Bronchial smooth muscle cell (primary cell): Measurements from ENCODE around the gene C2orf80. TPM values are rescaled to one million over a fixed set of nuclear protein-coding genes. Genes with fewer than 3 reads are reported as not detected.

Source experiments
- total RNA-seq: library from RNA; depleted of rRNA; stranded (reverse); fragments of >200 nt; gene quantifications from 2 replicates; pipeline ENCODE4 v1.2.1, GENCODE V29; 2014

C2orf80 gene
- total RNA-seq, result not detected in 2 replicates

DNA sequence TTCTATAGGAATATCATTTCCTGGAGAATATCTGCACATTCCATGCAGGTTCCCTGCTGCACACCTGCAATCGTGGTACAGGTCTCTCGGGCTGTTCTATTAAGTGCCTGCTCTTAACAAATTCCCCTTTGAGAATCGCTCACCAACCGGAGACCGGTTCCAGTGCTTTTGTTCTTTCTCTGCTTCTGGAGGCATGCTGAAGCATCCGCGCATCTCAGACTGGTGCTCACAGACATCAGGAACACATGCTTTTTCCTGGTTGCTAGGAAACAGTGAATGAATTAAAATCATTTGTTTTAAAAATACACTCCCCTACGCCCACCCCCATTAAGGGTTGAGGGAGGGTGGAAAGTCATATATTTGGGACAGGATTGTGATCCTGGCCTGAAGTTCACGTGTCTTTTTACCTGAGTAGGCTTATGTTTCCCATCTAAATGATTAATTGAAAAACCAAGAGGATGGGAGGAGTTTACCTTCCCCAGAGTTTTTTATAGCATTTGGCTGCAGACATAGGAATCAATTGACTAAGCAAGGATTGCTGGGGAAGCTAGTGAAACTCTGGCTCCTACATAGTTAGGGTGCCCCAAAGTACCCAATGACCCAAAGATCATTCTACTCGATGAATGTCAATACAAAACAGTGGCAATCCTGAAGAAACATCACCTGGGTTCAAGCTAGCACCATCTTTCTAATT lies at the start of gene C2orf80:
Gene C2orf80 (minus strand): TSS at position 221 of the 694 bp plus-strand sequence. CDS start 3,044 bp downstream, outside the sequence.

DNA sequence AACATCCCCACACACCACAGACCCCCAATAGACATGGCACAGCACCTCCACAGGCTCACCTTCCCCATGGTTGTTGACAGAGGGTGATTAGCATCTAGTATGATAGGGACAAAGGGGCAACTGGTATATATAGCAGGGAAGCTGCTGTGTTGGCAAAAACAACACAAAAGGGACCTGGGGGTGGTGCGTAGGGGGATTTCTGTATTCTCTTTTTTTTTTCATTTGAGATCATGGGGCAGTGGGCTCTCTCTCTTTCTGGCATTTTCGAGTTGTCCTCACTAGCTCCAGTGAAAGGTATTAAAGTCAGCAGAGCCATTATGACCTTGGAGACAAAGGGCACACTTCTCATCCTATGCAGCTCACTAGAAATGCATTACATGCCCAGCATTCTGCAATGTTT lies 26.3 kb downstream of the C2orf80 start, which contains the start of gene CRYGA:
Gene CRYGA (minus strand): TSS at position 101 of the 400 bp plus-strand sequence. CDS start 33 bp downstream, at position 68.

DNA sequence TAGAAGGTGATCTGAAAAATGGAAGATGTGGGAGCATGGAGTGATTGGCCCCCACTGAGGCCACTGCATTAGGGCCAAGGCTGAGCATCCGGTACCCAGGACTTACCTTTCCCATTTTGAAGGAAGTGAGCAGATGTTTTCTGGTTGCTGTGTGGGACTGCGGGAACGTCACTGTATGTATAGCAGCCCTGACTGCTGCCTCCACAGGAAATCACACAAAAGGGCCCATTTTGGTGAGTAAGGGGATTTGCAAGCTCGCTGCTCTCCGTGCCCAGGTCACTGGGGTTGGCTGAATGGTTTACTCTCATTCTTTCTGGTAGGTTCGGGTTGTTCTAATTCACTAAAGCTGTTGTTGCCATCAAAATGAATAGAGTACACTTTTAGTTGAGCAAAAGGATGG lies 43.8 kb downstream of the C2orf80 start, which contains the start of gene CRYGB:
Gene CRYGB (minus strand): TSS at position 153 of the 400 bp plus-strand sequence. CDS start 38 bp downstream, at position 115.

DNA sequence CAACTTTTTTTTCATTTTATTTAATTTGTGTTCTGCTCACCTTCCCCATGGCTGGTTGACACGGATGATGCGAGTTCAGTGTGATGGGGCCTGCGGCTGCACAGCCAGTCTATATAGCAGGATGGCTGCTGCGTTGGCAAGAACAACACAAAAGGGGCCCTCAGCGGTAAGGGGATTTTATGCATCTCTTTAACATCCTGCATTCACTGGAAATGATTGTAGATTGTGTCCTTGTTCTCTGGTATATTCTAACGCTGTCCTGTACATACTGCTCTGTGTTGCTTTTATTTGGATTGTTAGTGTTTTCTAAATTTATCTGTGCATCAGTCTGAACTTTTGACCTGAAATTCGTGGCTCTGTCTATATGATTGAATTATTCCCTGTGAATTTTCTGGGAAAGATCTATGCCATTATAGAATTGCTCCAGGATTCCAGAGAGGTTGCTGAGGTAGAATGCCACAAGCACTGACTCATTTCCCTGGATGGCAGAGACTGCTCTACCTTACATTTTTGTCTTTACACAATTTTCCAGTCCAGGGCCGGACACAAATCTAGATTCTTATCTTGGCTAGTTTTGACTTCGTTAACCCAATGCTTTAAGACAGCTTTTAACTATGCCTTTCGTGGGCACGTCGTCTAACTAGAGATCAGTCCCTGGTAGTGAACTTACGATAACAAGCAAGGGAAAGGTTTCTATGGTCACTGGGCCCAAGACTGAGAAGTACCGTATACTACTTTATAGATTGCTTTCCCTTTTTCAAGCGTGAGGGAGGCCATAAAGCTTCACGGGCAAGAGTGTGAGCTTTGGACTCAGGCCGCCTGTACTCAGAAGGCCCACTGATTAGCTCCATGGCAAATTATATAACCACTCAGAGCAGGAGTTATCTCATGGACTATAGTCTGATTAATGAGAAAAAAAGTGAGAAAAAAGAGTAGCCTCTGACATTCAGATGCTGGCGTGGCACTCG lies 59.8 kb downstream of the C2orf80 start, which contains the start of gene CRYGC:
Gene CRYGC (minus strand): TSS at position 85 of the 968 bp plus-strand sequence. CDS start 36 bp downstream, at position 49.

DNA sequence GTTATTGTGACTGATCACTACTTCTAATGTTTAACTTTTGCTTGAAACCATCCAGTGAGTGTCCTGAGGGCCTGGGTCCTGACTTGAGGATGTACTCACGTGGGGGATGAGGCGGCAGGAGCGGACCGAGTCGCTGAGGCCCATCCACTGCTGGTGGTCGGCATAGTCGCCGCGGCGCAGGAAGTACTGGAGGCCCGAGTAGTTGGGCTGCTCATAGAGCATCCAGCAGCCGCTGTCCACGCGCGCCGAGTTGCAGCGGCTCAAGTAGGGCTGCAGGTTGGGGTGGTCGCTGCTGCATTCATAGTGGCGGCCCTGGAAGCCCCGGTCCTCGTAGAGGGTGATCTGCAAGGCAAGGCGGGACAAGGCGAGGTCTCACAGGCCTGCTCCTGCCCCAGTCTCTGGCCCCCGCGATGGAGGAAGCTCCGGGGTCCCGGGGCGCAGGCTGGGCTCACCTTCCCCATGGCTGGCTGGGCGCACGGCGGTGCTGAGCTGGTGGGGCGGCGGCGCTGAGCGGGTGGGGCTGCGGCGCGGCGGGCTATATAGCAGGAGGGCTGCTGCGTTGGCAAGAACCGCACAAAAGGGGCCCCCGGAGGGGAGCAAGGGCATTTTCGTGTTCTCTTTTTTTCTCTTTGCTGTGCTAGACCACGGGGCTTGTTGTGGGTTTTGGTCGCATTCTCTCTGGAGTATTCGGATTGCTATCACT lies 65.7 kb downstream of the C2orf80 start, which contains the start of gene CRYGD:
Gene CRYGD (minus strand): TSS at position 512 of the 703 bp plus-strand sequence. CDS start 51 bp downstream, at position 461.

Other genes starting within 250 kb of the C2orf80 start
- 10.6 and 18.6 TPM in 2 replicates for gene PLEKHM3, start 164.5 kb downstream of the C2orf80 start, total RNA-seq
- not detected in 2 replicates for gene CRYGD, start 65.5 kb downstream of the C2orf80 start, total RNA-seq
- not detected in 2 replicates for gene CRYGC, start 60.2 kb downstream of the C2orf80 start, total RNA-seq
- not detected in 2 replicates for gene CRYGB, start 43.9 kb downstream of the C2orf80 start, total RNA-seq
- not detected in 2 replicates for gene CRYGA, start 26.4 kb downstream of the C2orf80 start, total RNA-seq
- 200 and 249 TPM in 2 replicates for gene IDH1, start 65.0 kb upstream of the C2orf80 start, total RNA-seq
- gene PIKFYVE, start 76.2 kb upstream of the C2orf80 start, total RNA-seq, result 21.4 and 27.1 TPM in 2 replicates
- under 0.01 TPM in 1 of 2 replicates, not detected in the other for gene PTH2R, start 216.8 kb upstream of the C2orf80 start, total RNA-seq